ENCODE results near the gene ZNF691.
"Not testable (repeated sequence)": the region's sequence is repeated elsewhere in the genome, so short reads cannot be mapped to it uniquely, and the experiment has no call there.

ZNF691 gene

GRCh38 chr1:42833981-42834380, 12.4 kb upstream of the ZNF691 start:
- no peak for DNase-seq

GRCh38 chr1:42834803-42835202, 11.6 kb upstream of the ZNF691 start:
- no peak for DNase-seq

GRCh38 chr1:42835422-42835821, 11.0 kb upstream of the ZNF691 start:
- DNase-seq: no peak

GRCh38 chr1:42837709-42838108, 8.7 kb upstream of the ZNF691 start:
- no peak for DNase-seq

- DNase-seq: no peak
These were observed 7.8 kb upstream of the ZNF691 start for GRCh38 chr1:42838482-42839190.

GRCh38 chr1:42841010-42841409, 5.4 kb upstream of the ZNF691 start:
- no peak for DNase-seq

- DNase-seq: no peak
These were observed 4.8 kb upstream of the ZNF691 start for GRCh38 chr1:42841440-42842147.

- DNase-seq: no peak
These were observed 1.7 kb upstream of the ZNF691 start for GRCh38 chr1:42844592-42845140.

GRCh38 chr1:42845193-42845592, 1.2 kb upstream of the ZNF691 start:
- DNase-seq: no peak

- DNase-seq: no peak
These were observed 552 bp upstream of the ZNF691 start for GRCh38 chr1:42845866-42846256.

- no peak for DNase-seq
These were observed 740 bp downstream of the ZNF691 start for GRCh38 chr1:42847111-42847595.

GRCh38 chr1:42847721-42848460, 1.5 kb downstream of the ZNF691 start:
- no peak for DNase-seq

- no peak for DNase-seq
These were observed 2.6 kb downstream of the ZNF691 start for GRCh38 chr1:42848823-42849537.

- no peak for DNase-seq
These were observed 3.5 kb downstream of the ZNF691 start for GRCh38 chr1:42849944-42850343.

- DNase-seq: no peak
These were observed 5.0 kb downstream of the ZNF691 start for GRCh38 chr1:42851420-42851819.

- DNase-seq: no peak
These were observed 5.7 kb downstream of the ZNF691 start for GRCh38 chr1:42851960-42852607.

GRCh38 chr1:42852608-42852980, 6.2 kb downstream of the ZNF691 start:
- DNase-seq: no peak

GRCh38 chr1:42853116-42853884, 6.9 kb downstream of the ZNF691 start:
- DNase-seq: no peak

- DNase-seq: not testable (repeated sequence)
These were observed 10.1 kb downstream of the ZNF691 start for GRCh38 chr1:42856554-42856953.

GRCh38 chr1:42859366-42859765, 13.0 kb downstream of the ZNF691 start:
- DNase-seq: not testable (repeated sequence)

- DNase-seq: no peak
These were observed 14.1 kb downstream of the ZNF691 start for GRCh38 chr1:42860339-42861013.
